HepG2 (cell line): ENCODE measurements around the gene MYCBP2. TPM values are rescaled to one million over a fixed set of nuclear protein-coding genes. Genes with fewer than 3 reads are reported as not detected.
A peak's percentile ranks its signal among the peaks of the same experiment; 100 is the strongest.

Experiments used
- DRAP1 ChIP-seq: IDR thresholded peaks from 2 replicates; pipeline ENCODE4 v1.6.1; 2016; ENCODE audit warnings: missing genetic modification reagents, missing compliant biosample characterization
- E2F2 ChIP-seq: sonication (generic); formaldehyde crosslinking; IDR thresholded peaks from 2 replicates; pipeline ENCODE4 v1.4.0; 2020; ENCODE audit warnings: missing genetic modification reagents, borderline replicate concordance
- KAT7 ChIP-seq: IDR thresholded peaks from 2 replicates; pipeline ENCODE4 v1.6.1; 2018; ENCODE audit warnings: borderline replicate concordance, missing compliant biosample characterization
- KLF11 ChIP-seq: IDR thresholded peaks from 2 replicates; pipeline ENCODE4 v1.6.1; 2016; ENCODE audit warnings: missing compliant biosample characterization
- MYPOP ChIP-seq: sonication (generic); formaldehyde crosslinking; IDR thresholded peaks from 2 replicates; pipeline ENCODE4 v1.8.1; 2023; ENCODE audit warnings: mild to moderate bottlenecking, moderate library complexity, missing genetic modification reagents
- NFKBIZ ChIP-seq: IDR thresholded peaks from 2 replicates; pipeline ENCODE4 v1.6.1; 2018; ENCODE audit warnings: missing genetic modification reagents, missing compliant biosample characterization
- NPAS2 ChIP-seq: sonication (generic); formaldehyde crosslinking; IDR thresholded peaks from 2 replicates; pipeline ENCODE4 v1.8.0; 2022; ENCODE audit warnings: mild to moderate bottlenecking, missing genetic modification reagents, borderline replicate concordance
- SP4 ChIP-seq: sonication (generic); formaldehyde crosslinking; IDR thresholded peaks from 2 replicates; pipeline ENCODE4 v1.8.1; 2023; ENCODE audit warnings: mild to moderate bottlenecking, missing genetic modification reagents
- ZBTB1 ChIP-seq: sonication (generic); formaldehyde crosslinking; IDR thresholded peaks from 2 replicates; pipeline ENCODE4 v1.4.0; 2020; ENCODE audit warnings: missing genetic modification reagents, borderline replicate concordance
- ZMAT3 ChIP-seq: sonication (generic); formaldehyde crosslinking; conservative IDR thresholded peaks from 2 replicates; pipeline ENCODE4 v1.7.0; 2021; ENCODE audit warnings: missing genetic modification reagents
- ZNF350 ChIP-seq: sonication (generic); formaldehyde crosslinking; IDR thresholded peaks from 2 replicates; pipeline ENCODE4 v1.4.0; 2020; ENCODE audit warnings: mild to moderate bottlenecking, low read depth, missing genetic modification reagents, borderline replicate concordance
- ZNF414 ChIP-seq: sonication (generic); formaldehyde crosslinking; IDR thresholded peaks from 2 replicates; pipeline ENCODE4 v1.5.0; 2020; ENCODE audit warnings: missing genetic modification reagents
- ZNF496 ChIP-seq: sonication (generic); formaldehyde crosslinking; IDR thresholded peaks from 2 replicates; pipeline ENCODE4 v1.8.1; 2023; ENCODE audit warnings: mild to moderate bottlenecking, moderate library complexity, missing genetic modification reagents; ENCODE audit not compliant: insufficient replicate concordance
- ZNF605 ChIP-seq: sonication (generic); formaldehyde crosslinking; IDR thresholded peaks from 2 replicates; pipeline ENCODE4 v1.8.0; 2022; ENCODE audit warnings: mild to moderate bottlenecking, missing genetic modification reagents
- ZNF770 ChIP-seq: sonication (generic); formaldehyde crosslinking; IDR thresholded peaks from 2 replicates; pipeline ENCODE4 v1.5.0; 2020; ENCODE audit warnings: mild to moderate bottlenecking, missing genetic modification reagents
- ZNF841 ChIP-seq: sonication (generic); formaldehyde crosslinking; IDR thresholded peaks from 2 replicates; pipeline ENCODE4 v1.8.1; 2023; ENCODE audit warnings: missing genetic modification reagents, borderline replicate concordance
- polyA plus RNA-seq, 8 experiments: library from polyadenylated mRNA; depleted of rRNA in 3 of 8; stranded (reverse) in 7 of 8; unstranded in 1 of 8; fragments of >200 nt; fragmentation: Illumina TruSeq in 4 of 8; extraction: Trizol in 4 of 8; gene quantifications; 2 replicates each; pipeline versions ENCODE4 v1.2.1 to v1.2.3, GENCODE V29; 2011 to 2016; ENCODE audit warnings: low read depth in 4 of 8, missing spikeins in 1 of 8, mixed read lengths in 1 of 8; ENCODE audit not compliant: insufficient read depth in 1 of 8
- total RNA-seq, 5 experiments: library from RNA; depleted of rRNA; stranded (reverse); fragments of >200 nt; fragmentation: Illumina TruSeq; extraction: Trizol; gene quantifications; 2 replicates each; pipeline ENCODE4 v1.2.3, GENCODE V29; 2016; ENCODE audit warnings: low read depth in 1 of 5
- TF ChIP-seq, protein P1 (sequence below): sonication (generic); formaldehyde crosslinking; IDR thresholded peaks from 2 replicates; pipeline ENCODE4 v1.4.0; 2020; ENCODE audit warnings: missing genetic modification reagents, borderline replicate concordance
- TF ChIP-seq, protein P2 (sequence below): sonication (generic); formaldehyde crosslinking; IDR thresholded peaks from 2 replicates; pipeline ENCODE4 v1.5.1; 2020; ENCODE audit warnings: mild to moderate bottlenecking, missing genetic modification reagents, moderate library complexity

MYCBP2 gene
- total and polyA plus RNA-seq, 2 of the 13 experiments (the other 11 are each of a cell fraction or from before 2014, with no cell fraction given): 16.3 to 35.3 TPM

- TF ChIP-seq, protein P1, sequence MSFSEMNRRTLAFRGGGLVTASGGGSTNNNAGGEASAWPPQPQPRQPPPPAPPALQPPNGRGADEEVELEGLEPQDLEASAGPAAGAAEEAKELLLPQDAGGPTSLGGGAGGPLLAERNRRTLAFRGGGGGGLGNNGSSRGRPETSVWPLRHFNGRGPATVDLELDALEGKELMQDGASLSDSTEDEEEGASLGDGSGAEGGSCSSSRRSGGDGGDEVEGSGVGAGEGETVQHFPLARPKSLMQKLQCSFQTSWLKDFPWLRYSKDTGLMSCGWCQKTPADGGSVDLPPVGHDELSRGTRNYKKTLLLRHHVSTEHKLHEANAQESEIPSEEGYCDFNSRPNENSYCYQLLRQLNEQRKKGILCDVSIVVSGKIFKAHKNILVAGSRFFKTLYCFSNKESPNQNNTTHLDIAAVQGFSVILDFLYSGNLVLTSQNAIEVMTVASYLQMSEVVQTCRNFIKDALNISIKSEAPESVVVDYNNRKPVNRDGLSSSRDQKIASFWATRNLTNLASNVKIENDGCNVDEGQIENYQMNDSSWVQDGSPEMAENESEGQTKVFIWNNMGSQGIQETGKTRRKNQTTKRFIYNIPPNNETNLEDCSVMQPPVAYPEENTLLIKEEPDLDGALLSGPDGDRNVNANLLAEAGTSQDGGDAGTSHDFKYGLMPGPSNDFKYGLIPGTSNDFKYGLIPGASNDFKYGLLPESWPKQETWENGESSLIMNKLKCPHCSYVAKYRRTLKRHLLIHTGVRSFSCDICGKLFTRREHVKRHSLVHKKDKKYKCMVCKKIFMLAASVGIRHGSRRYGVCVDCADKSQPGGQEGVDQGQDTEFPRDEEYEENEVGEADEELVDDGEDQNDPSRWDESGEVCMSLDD: no peak
- TF ChIP-seq DRAP1 (CRISPR knock-in tag) (peak; percentile 71), ZBTB1 (no peak), MYPOP (CRISPR knock-in tag) (0 out of 2 replicates have a peak, but pooled peaks have one; percentile 3), KAT7 (peak; percentile 63; the same call in 1 of the 2 replicates), NFKBIZ (CRISPR knock-in tag) (peak; percentile 36; the same call in 1 of the 2 replicates), ZNF496 (CRISPR knock-in tag) (no peak), SP4 (CRISPR knock-in tag) (peak; percentile 68), ZNF414 (peak; percentile 76; the same call in 1 of the 2 replicates), KLF11 (peak; percentile 93; the same call in 1 of the 2 replicates), E2F2 (CRISPR knock-in tag) (no peak), ZNF770 (CRISPR knock-in tag) (peak; percentile 47; the same call in 1 of the 2 replicates), ZNF605 (no peak), ZNF350 (CRISPR knock-in tag) (peak; percentile 85), NPAS2 (CRISPR knock-in tag) (no peak), ZNF841 (CRISPR knock-in tag) (no peak), ZMAT3 (CRISPR knock-in tag) (0 out of 2 replicates have a peak, but pooled peaks have one; percentile 30)
- TF ChIP-seq, protein P2, sequence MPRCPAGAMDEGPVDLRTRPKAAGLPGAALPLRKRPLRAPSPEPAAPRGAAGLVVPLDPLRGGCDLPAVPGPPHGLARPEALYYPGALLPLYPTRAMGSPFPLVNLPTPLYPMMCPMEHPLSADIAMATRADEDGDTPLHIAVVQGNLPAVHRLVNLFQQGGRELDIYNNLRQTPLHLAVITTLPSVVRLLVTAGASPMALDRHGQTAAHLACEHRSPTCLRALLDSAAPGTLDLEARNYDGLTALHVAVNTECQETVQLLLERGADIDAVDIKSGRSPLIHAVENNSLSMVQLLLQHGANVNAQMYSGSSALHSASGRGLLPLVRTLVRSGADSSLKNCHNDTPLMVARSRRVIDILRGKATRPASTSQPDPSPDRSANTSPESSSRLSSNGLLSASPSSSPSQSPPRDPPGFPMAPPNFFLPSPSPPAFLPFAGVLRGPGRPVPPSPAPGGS (CRISPR knock-in tag): no peak
Observed at GRCh38 chr13:77326905-77327604, at the start of gene MYCBP2 (continued).
